Stomach smooth muscle (tissue), 2 donors: ENCODE results near the gene MFN1.

ENCODE experiments used
- H3K27ac ChIP-seq: one replicate; pipeline ENCODE4 v1.7.0; 2013; ENCODE audit warnings: mild to moderate bottlenecking, low read length, inconsistent platforms
- H3K27me3 ChIP-seq, 2 donors: one replicate each; pipeline ENCODE4 v1.7.0; 2013; ENCODE audit warnings: low read length in 2 of 2; ENCODE audit not compliant: insufficient read depth in 2 of 2, control insufficient read depth in 1 of 2
- H3K36me3 ChIP-seq, 2 donors: one replicate each; pipeline ENCODE4 v1.7.0; 2013; ENCODE audit warnings: low read length in 2 of 2; ENCODE audit not compliant: control insufficient read depth in 2 of 2, insufficient read depth in 2 of 2
- H3K4me1 ChIP-seq: one replicate; pipeline ENCODE4 v1.7.0; 2013; ENCODE audit warnings: low read length; ENCODE audit not compliant: control insufficient read depth, insufficient read depth
- H3K4me3 ChIP-seq, 2 donors: one replicate each; pipeline ENCODE4 v1.7.0; 2013; ENCODE audit warnings: low read length in 2 of 2
- H3K9ac ChIP-seq, 2 donors: one replicate each; pipeline ENCODE4 v1.7.0; 2013; ENCODE audit warnings: low read length in 2 of 2, mild to moderate bottlenecking in 1 of 2
- H3K9me3 ChIP-seq, 2 donors: one replicate each; pipeline ENCODE4 v1.7.0; 2013; ENCODE audit warnings: low read length in 2 of 2; ENCODE audit not compliant: control insufficient read depth in 2 of 2
- donor health status: healthy.
- donor health status: Pancreatic carcinoma.

The MFN1 gene

GRCh38 chr3:179402963-179403362, 55.5 kb downstream of the MFN1 start:
- no peak overlapping the region for H3K4me3 ChIP-seq
- H3K27me3 ChIP-seq = no peaks in the 10 kb centered on the region
- H3K9ac ChIP-seq = no peak overlapping the region
- no peaks in the 10 kb centered on the region for H3K9me3 ChIP-seq
- peaks cover 6 to 20% of the 10 kb centered on the region in 2 donors for H3K36me3 ChIP-seq
- no peaks in the 10 kb centered on the region for H3K4me1 ChIP-seq
- H3K27ac ChIP-seq = no peak overlapping the region

DNA sequence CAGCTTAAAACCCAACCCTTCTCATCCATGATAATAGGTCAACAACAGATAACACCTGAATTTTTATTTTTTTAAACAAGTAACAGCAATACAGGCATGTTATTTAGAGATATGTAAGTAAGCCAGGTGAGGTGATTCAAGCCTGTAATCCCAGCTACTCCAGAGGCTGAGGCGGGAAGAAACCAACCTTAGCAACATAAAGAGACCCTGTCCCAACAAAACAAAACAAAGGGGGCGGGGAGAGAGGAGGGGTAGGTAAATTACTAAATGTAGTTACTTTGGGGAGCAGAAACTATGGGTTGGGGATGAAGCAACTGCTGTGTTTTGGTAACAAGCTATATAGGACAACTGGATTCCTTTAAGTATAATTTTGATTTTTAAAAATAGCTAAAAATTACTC, 56.8 kb downstream of the MFN1 start:
- Histone ChIP-seq H3K4me1 (no peaks in the 10 kb centered on the region), H3K27ac (no peak overlapping the region), H3K36me3 (peaks cover 6 to 20% of the 10 kb centered on the region in 2 donors), H3K9me3 (no peaks in the 10 kb centered on the region), H3K27me3 (no peaks in the 10 kb centered on the region), H3K4me3 (no peak overlapping the region), H3K9ac (no peak overlapping the region)

- Histone ChIP-seq H3K36me3 (peaks cover 14 to 28% of the 10 kb centered on the region in 2 donors), H3K27ac (no peak overlapping the region), H3K4me3 (no peak overlapping the region), H3K4me1 (no peaks in the 10 kb centered on the region), H3K27me3 (no peaks in the 10 kb centered on the region), H3K9ac (no peak overlapping the region), H3K9me3 (no peaks in the 10 kb centered on the region)
Measured at GRCh38 chr3:179410331-179410730, 62.8 kb downstream of the MFN1 start.

DNA sequence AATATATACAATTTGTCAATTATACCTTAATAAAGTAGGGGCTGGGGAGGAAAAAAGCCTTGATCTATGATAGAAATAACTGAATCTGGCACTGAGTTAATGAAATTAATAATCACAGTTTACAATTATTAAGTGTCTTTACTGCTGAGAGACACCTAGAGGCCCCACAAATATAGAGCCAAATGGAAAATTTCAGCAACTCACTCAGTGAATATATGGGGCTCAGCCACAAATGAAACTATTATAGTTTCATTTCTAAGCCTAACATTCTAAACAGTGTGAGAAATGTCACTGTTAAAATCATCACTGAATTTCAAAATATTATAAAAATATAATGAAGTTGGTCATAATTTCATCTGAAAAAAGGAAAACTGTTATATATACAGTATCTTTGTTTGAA, 63.5 kb downstream of the MFN1 start:
- Histone ChIP-seq H3K9ac (no peak overlapping the region), H3K4me3 (no peak overlapping the region), H3K4me1 (no peaks in the 10 kb centered on the region), H3K36me3 (peaks cover 14 to 25% of the 10 kb centered on the region in 2 donors), H3K27ac (no peak overlapping the region), H3K27me3 (no peaks in the 10 kb centered on the region), H3K9me3 (no peaks in the 10 kb centered on the region)

DNA sequence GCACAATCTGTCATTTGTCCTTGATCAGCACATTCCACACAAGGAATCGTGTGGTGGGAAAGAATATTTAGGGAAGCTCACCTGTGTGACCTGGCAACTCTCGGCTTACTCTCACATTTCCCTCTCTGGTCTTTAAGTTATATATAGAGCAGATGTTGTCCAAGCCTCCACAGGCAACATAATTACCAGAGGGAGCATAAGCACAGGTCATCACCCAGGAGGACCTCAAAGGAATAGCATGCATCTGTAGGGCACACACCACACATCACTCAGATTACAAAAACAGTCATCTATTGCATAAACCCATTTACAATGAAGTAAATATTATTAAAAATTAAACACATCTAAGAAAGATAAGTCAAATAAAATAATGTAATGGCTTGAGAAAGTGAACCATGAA, 67.3 kb downstream of the MFN1 start:
- Histone ChIP-seq H3K9ac (no peak overlapping the region), H3K27ac (no peak overlapping the region), H3K36me3 (peaks cover 19 to 34% of the 10 kb centered on the region in 2 donors), H3K4me1 (no peaks in the 10 kb centered on the region), H3K27me3 (no peaks in the 10 kb centered on the region), H3K4me3 (no peak overlapping the region), H3K9me3 (no peaks in the 10 kb centered on the region)

- Histone ChIP-seq H3K36me3 (peaks cover 17 to 34% of the 10 kb centered on the region in 2 donors), H3K9me3 (no peaks in the 10 kb centered on the region), H3K4me3 (no peak overlapping the region), H3K27ac (no peak overlapping the region), H3K27me3 (no peaks in the 10 kb centered on the region), H3K9ac (no peak overlapping the region), H3K4me1 (no peaks in the 10 kb centered on the region)
Measured at GRCh38 chr3:179415377-179415776, 67.9 kb downstream of the MFN1 start.

DNA sequence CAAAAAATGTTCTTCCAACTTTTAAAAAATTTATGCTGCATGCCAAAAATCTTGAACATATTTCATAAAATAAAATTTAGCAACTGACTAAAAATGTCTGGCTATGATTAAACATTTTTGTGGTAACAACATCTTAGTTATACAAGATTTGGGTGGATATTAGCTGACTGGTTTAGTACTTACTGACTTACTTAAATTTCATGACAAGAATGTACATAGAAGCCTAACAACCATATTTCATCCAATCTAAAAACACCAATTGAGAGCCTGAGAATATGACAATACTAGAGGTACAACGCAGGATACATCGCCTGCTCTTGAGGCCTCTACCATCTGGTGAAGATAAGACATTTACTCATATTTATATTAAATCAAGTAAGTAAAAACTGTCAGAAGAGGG, 69.2 kb downstream of the MFN1 start:
- Histone ChIP-seq H3K9ac (no peak overlapping the region), H3K4me3 (no peak overlapping the region), H3K4me1 (no peaks in the 10 kb centered on the region), H3K36me3 (peaks cover 17 to 33% of the 10 kb centered on the region in 2 donors), H3K27me3 (no peaks in the 10 kb centered on the region), H3K9me3 (no peaks in the 10 kb centered on the region), H3K27ac (no peak overlapping the region)

DNA sequence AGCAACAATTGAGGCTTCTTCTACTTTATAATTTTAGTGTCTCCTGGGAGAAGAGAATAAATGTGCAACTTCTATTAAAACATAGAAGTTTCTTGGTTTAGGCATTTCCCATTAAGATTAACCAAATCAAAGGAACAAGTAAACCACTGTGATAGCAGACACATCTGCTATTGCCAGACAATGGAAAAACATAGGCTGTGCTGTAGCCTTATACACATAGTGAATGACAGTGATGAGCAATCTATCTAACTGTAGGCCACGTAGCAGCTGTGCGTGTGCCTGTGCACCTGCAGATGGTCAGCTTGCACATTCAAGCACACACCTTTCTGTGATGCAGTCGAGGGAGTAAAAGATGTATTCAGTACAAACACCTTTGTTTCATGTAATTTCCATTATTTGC, 71.1 kb downstream of the MFN1 start:
- H3K9ac ChIP-seq = no peak overlapping the region
- H3K27ac ChIP-seq = no peak overlapping the region
- H3K9me3 ChIP-seq = no peaks in the 10 kb centered on the region
- H3K36me3 ChIP-seq = peaks cover 10 to 17% of the 10 kb centered on the region in 2 donors
- no peak overlapping the region for H3K4me3 ChIP-seq
- H3K27me3 ChIP-seq = no peaks in the 10 kb centered on the region
- no peaks in the 10 kb centered on the region for H3K4me1 ChIP-seq

GRCh38 chr3:179421500-179421899, 74.0 kb downstream of the MFN1 start:
- Histone ChIP-seq H3K4me3 (no peak overlapping the region), H3K9me3 (no peaks in the 10 kb centered on the region), H3K9ac (no peak overlapping the region), H3K36me3 (peaks cover 13 to 23% of the 10 kb centered on the region in 2 donors), H3K27me3 (no peaks in the 10 kb centered on the region), H3K4me1 (no peaks in the 10 kb centered on the region), H3K27ac (no peak overlapping the region)

DNA sequence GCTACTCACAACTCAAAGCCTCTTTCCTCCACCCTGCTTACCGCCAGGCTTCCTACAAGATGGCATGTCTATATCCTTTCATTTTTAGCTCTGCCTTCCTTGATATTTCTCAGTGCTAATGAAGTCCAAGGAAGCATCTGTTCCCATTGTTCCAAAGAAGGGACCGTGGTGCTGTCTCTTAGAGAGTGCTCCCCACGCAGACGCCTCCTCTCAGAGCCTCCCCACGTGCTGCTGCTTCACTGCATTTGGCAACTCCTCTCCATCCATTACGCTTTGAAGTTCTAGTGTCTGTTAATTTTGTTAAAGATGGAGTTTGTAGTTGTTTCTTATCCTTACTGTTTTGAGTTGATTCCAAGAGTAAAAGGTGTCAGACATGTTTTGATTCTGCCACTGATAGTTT, 77.6 kb downstream of the MFN1 start:
- no peaks in the 10 kb centered on the region for H3K9me3 ChIP-seq
- no peaks in the 10 kb centered on the region for H3K27me3 ChIP-seq
- H3K9ac ChIP-seq = no peak overlapping the region
- no peak overlapping the region for H3K27ac ChIP-seq
- H3K4me1 ChIP-seq = peaks cover 3% of the 10 kb centered on the region
- H3K4me3 ChIP-seq = no peak overlapping the region
- H3K36me3 ChIP-seq = peaks cover 5 to 19% of the 10 kb centered on the region in 2 donors

- Histone ChIP-seq H3K36me3 (peaks cover 5 to 16% of the 10 kb centered on the region in 2 donors), H3K4me1 (peaks cover 18% of the 10 kb centered on the region), H3K27ac (no peak overlapping the region), H3K9ac (no peak overlapping the region), H3K9me3 (no peaks in the 10 kb centered on the region), H3K4me3 (no peak overlapping the region), H3K27me3 (no peaks in the 10 kb centered on the region)
Measured at GRCh38 chr3:179428876-179429548, 81.5 kb downstream of the MFN1 start.
